GM19324 (cell line): ENCODE results near the gene SPATA16.

Experiments
- ATAC-seq: cut with Tn5 transposase; IDR thresholded peaks from one replicate; pipeline ENCODE4 v1.9.1; 2021; ENCODE audit warnings: mild to moderate bottlenecking, moderate library complexity; ENCODE audit not compliant: unreplicated experiment, low FRiP score

The SPATA16 gene

DNA sequence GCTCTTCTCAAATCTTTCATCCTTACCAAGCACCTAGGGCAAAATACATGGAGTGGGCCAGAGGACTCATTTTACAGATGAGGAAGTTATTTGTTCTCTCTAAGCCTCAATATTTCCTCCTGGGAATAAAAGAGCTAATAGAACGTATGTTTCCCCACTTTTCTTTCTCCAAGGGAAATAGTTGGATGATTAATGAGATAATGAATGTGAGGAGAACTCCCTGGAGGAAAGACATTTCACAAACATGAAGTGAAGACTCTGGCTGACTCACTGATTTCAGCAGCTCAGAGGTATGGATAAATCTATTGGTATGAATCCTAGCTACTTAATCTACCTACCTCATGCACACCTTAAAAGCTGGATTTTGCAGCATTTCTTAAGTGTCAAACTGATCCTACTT, 292.1 kb downstream of the SPATA16 start:
- ATAC-seq = no peak

DNA sequence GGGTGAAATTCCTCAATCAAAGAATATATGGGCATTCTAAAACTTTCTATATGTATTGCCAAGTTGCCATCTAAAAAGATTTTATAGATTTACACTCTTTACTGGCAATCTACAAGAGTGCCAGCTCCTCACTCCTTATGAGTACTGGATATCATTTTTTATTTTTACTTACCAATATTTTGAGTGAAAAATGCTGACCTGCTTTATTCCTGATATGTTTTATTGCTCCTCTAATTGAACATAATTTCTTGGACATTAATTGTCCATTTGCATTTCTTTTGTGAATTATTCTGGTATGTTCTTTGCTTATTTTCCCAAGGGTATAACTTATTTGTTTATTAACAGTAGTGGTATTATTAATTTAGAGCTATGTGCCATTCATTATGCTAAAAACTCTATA, 293.7 kb downstream of the SPATA16 start:
- ATAC-seq = no peak

DNA sequence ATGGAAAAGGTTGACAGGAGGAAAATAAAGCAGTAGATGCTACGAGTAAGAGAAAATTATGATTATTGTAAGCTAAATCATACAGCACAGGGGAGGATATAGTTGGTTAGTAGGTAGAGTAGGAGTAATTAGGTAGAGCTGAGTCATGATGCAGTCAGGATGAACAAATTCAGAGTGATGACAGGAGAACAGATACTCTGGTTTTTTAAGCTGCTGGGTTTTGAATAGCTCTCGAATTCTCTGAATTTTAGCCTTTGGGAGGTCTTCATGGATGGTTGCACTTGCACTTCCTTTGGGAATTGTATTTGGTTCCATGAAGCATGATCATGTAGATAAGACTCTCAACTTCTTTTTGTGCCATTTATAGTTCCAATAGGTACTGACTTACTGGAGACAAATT, 294.3 kb downstream of the SPATA16 start:
- ATAC-seq = no peak

DNA sequence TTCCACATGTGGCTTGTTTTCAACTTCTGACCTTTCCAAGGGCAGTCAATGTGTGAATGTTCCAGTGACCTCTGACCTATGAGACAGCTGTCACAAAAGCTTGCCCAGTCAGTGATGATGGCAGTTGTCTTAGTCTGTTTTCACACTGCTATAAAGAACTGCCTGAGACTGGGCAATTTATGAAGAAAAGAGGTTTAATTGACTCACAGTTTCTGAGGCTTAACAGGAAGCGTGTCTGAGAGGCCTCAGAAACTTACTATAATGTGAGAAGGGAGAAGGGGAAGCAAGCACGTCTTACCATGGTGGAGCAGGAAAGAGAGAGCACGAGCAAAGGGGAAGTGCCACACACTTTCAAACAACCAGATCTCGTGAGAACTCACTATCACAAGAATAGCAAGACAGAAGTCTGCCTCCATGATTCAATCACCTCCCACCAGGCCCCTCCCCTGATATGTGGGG, 294.9 kb downstream of the SPATA16 start:
- ATAC-seq = no peak

DNA sequence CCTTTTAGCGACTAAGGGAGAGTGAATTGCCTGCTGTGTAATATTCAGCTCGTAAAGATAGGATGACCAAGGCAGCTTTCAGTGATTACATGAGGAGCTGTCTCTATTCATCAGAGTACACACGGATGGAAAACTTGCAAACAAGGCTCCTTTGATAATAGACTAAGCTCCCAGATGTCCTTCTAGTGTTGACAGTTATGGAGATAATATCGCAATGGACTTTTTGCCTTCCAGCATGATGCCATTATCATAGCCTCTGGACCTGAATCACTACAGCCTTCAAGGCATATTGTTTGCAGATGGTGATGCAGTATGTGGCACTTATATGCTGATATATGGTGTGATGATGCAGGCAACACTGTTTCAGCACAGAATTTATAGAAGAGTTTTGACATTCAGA, 296.6 kb downstream of the SPATA16 start:
- no peak for ATAC-seq

DNA sequence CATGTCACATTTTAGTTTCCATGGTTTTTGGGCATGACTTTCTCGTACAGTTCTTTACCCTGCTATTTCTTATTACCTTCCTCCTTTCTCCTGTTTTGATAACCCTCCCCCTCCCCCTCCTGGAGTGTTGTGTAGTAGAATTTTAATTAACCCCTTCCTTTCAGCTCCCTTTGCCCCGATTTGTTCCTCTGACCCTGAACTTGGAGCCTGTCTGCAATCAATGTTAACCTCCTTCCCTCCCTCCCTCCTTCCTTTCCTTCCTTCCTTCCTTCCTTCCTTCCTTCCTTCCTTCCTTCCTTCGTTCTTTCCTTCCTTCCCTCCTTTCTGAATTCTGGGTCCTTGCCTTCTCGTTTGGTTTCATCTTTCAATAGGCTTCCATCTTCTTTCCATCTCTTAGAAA, 300.1 kb downstream of the SPATA16 start:
- no peak for ATAC-seq

DNA sequence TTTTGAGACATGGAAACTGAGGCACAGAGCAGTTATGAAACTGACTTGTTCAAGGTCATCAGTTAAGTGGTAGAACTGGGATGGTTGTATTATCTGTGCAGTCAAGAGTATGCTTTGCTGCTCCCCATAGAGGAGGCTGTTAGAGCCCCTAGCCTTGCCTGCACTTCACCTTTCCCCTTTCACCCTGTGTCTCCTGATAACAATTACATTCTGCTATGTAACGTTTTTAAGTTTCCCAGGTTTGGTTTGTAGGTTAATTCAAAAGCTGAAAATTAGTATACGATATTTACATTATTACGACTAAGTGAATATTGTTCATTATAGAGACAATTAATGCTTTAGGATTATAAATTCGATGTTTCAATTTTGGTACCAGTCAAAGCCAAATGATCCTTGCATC, 300.6 kb downstream of the SPATA16 start:
- no peak for ATAC-seq

DNA sequence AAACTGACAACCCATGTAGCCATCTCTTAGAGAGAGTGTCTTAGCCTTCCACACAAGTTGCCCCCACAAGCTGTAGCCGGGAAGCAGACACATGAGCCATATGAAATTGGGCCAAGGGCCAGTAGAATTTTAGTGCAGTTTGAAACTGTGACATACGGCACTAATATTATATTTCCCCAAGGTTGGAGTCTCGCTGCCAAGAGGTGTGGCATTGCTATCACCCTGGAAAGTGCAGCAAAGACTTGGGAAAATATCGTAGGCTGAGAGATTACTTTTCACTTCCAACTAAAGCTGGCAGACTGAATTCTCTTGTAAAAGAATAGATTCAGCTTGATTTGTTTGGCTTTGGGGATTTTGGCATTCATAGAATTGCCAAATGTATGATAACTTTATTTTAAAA, 301.4 kb downstream of the SPATA16 start:
- ATAC-seq = no peak
